Omental fat pad (tissue), 4 donors: ENCODE results near the gene NEMP1. TPM values are rescaled to one million over a fixed set of nuclear protein-coding genes. Genes with fewer than 3 reads are reported as not detected.
"Not testable (repeated sequence)": the region's sequence is repeated elsewhere in the genome, so short reads cannot be mapped to it uniquely, and the experiment has no call there.

Experiments used
- ATAC-seq: fragments of 150-250 bp; one replicate; pipeline ENCODE4 v1.9.1; 2016; ENCODE audit warnings: mild to moderate bottlenecking, moderate library complexity; ENCODE audit not compliant: low FRiP score
- DNase-seq: peaks from one replicate; pipeline ENCODE4 v3.0.0-alpha.2; 2019; ENCODE audit warnings: low spot score
- CTCF ChIP-seq, 3 donors: fragments of 450-650 bp; IDR thresholded peaks; one replicate each; pipeline ENCODE4 v1.5.1; 2016 to 2017; ENCODE audit warnings: antibody characterized with exemption in 3 of 3, mild to moderate bottlenecking in 3 of 3, moderate library complexity in 2 of 3
- total RNA-seq, 4 donors: library from RNA; depleted of rRNA; stranded (reverse); fragments of >200 nt; gene quantifications; one replicate each; pipeline ENCODE4 v1.1.0, GENCODE V29; 2016

Gene NEMP1
- total RNA-seq, 4 donors from 2014 or later = 4.6 to 9.8 (median 5.9) TPM

- DNase-seq (no peak), ATAC-seq (no peak)
Observed at GRCh38 chr12:57063991-57064685, 14.5 kb downstream of the NEMP1 start.

GRCh38 chr12:57058454-57058853, 20.1 kb downstream of the NEMP1 start:
- DNase-seq (no peak), ATAC-seq (no peak)
- no peak for TF ChIP-seq CTCF (IDR thresholded peaks at IDR 0.05)

More at GRCh38 chr12:57063991-57064685, 14.5 kb downstream of the NEMP1 start:
- TF ChIP-seq CTCF (IDR thresholded peaks at IDR 0.05) = no peak

GRCh38 chr12:57057067-57057751, 21.4 kb downstream of the NEMP1 start:
- DNase-seq = no peak
- ATAC-seq = no peak
- TF ChIP-seq CTCF (IDR thresholded peaks at IDR 0.05) = no peak

- no peak for ATAC-seq
- TF ChIP-seq CTCF (IDR thresholded peaks at IDR 0.05) = no peak
Observed at GRCh38 chr12:57055824-57056223, 22.8 kb downstream of the NEMP1 start.

GRCh38 chr12:57053901-57054300, 24.7 kb downstream of the NEMP1 start:
- not testable (repeated sequence) for DNase-seq, ATAC-seq

More at GRCh38 chr12:57055824-57056223, 22.8 kb downstream of the NEMP1 start:
- DNase-seq = no peak

DNA sequence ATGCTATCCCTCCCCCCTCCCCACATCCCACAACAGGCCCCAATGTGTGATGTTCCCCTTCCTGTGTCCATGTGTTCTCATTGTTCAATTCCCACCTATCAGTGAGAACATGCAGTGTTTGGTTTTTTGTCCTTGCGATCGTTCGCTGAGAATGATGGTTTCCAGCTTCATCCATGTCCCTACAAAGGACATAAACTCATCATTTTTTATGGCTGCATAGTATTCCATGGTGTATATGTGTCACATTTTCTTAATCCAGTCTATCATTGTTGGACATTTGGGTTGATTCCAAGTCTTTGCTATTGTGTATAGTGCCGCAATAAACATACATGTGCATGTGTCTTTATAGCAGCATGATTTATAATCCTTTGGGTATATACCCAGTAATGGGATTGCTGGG, 25.4 kb downstream of the NEMP1 start:
- not testable (repeated sequence) for ATAC-seq, DNase-seq

GRCh38 chr12:57051011-57051410, 27.6 kb downstream of the NEMP1 start:
- no peak for DNase-seq
- no peak for ATAC-seq
- no peak for TF ChIP-seq CTCF (IDR thresholded peaks at IDR 0.05)

- DNase-seq (no peak), ATAC-seq (no peak)
- no peak for TF ChIP-seq CTCF (IDR thresholded peaks at IDR 0.05)
Observed at GRCh38 chr12:57049890-57050289, 28.7 kb downstream of the NEMP1 start, which contains the start of gene MYO1A. TSS of gene MYO1A (minus strand) at chr12:57050129. CDS start at chr12:57048323, 1,806 bp downstream.
